ENCODE data around the gene LRP1-AS.

The LRP1-AS gene

GRCh38 chr12:57097554-57097835 lies 49.9 kb downstream of the LRP1-AS start:
- DNase-seq (ENCODE audit: low spot score): no peak

DNA sequence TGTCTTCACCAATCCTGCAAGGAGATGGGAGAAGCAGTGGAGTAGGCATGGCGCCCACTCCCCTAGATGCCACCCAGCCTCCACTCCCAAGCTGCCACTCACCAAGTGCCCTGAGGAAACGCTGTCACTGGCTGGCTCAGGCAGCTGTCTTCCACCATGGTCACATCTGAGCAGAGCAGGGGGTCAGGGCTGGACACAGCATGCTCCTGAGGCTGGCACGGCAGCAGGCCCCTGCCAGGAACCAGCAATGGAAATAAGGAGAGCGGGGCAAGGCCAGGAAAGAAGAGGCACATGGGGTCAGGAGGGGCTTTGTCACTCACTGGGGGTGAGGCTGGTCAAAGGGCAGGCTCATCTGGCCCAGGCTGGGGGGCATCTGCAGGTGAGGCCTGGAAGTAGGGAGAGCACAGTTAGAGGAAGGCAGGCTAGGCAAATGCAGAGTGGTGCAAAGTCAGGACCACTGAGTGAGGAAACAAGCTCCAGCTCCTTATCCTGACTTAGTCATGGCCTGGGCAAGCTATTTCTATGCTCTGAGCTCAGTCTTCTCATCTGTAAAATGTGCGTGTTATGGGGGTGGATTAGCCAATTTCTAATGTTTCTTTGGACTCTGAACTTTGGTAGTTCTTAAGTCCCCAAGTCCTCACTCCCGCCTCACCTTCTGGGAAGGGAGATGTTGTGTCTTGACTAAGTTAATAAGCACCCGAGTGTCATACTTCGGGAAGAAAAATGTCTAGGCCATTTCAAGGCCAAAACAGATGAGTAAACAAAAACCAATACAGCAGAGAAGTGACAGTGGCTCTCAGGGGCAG lies 50.5 kb downstream of the LRP1-AS start:
- no peak for DNase-seq (ENCODE audit: low spot score)

GRCh38 chr12:57096099-57096572 lies 51.3 kb downstream of the LRP1-AS start:
- DNase-seq (ENCODE audit: low spot score): peak; percentile 38

DNA sequence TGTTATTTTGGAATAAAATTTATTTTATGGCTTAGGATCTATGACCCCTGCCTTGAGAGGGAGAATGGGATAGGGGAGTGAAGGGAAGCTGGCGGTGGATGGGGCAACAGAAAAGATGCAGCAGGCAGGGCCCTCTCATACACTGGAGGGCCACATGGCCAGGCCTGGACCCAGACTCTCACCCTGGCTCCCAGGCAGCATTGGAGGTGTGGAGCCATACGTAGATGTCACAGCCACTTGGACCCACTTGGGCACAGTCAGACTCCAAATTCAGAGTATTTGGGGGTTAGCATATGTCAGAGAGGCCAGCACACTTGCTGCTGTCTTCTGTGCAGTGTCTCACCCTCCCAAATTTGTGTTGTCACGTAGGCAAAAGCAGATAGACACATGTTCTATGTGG lies 52.0 kb downstream of the LRP1-AS start:
- DNase-seq (ENCODE audit: low spot score): no peak

Measured in COLO829 (cell line).